Upper lobe of left lung (tissue), 6 donors: ENCODE data around the gene SEC22A. TPM values are rescaled to one million over a fixed set of nuclear protein-coding genes. Genes with fewer than 3 reads are reported as not detected.
A peak's percentile ranks its signal among the peaks of the same experiment; 100 is the strongest.

ENCODE experiments used
- ATAC-seq, 2 donors: fragments of 200-7000 bp; cut with Tn5 transposase; one replicate each; pipeline ENCODE4 v1.9.1; 2022; ENCODE audit warnings: mild to moderate bottlenecking in 2 of 2, moderate library complexity in 2 of 2; ENCODE audit not compliant: low FRiP score in 2 of 2
- DNase-seq, 2 donors: peaks; one replicate each; pipeline ENCODE4 v3.0.0-alpha.2; 2019 to 2020
- H3K27ac ChIP-seq, 4 donors: fragments of 200-600 bp; sonication (generic); one replicate each; pipeline ENCODE4 v1.5.1; 2016 to 2019
- H3K27me3 ChIP-seq, 4 donors: fragments of 200-600 bp; sonication (generic); one replicate each; pipeline ENCODE4 v1.5.1; 2017 to 2019
- H3K36me3 ChIP-seq, 4 donors: fragments of 200-600 bp; sonication (generic); one replicate each; pipeline ENCODE4 v1.5.1; 2016 to 2019
- H3K4me1 ChIP-seq, 4 donors: fragments of 200-600 bp; sonication (generic); one replicate each; pipeline ENCODE4 v1.5.1; 2018 to 2019
- H3K4me3 ChIP-seq, 4 donors: fragments of 200-600 bp; sonication (generic); one replicate each; pipeline ENCODE4 v1.5.1; 2017 to 2019; ENCODE audit warnings: mild to moderate bottlenecking in 2 of 4, moderate library complexity in 1 of 4
- H3K9me3 ChIP-seq, 4 donors: fragments of 200-600 bp; sonication (generic); one replicate each; pipeline ENCODE4 v1.5.1; 2018 to 2019
- EP300 ChIP-seq, 4 donors: sonication (generic); formaldehyde crosslinking; IDR thresholded peaks; one replicate each; pipeline ENCODE4 v1.5.1; 2017; ENCODE audit warnings: antibody characterized with exemption in 4 of 4, control low read depth in 2 of 4
- POLR2A ChIP-seq, 4 donors: fragments of 450-650 bp; IDR thresholded peaks; one replicate each; pipeline ENCODE4 v1.5.1; 2016 to 2017; ENCODE audit warnings: antibody characterized with exemption in 4 of 4, mild to moderate bottlenecking in 2 of 4
- POLR2AphosphoS5 ChIP-seq, 2 donors: sonication (generic); formaldehyde crosslinking; IDR thresholded peaks; one replicate each; pipeline ENCODE4 v1.5.1; 2017; ENCODE audit warnings: antibody characterized with exemption in 2 of 2
- WGBS, 2 donors: methylation state at CpG; one replicate each; pipeline ENCODE4 v1.1.5; 2017 to 2018; 5-methylcytosine and 5-hydroxymethylcytosine counted together
- total RNA-seq, 6 donors: library from RNA; depleted of rRNA in 4 of 6; stranded (reverse); fragments of >200 nt in 4 of 6; gene quantifications; one replicate each; pipeline versions ENCODE4 v1.1.0 to v1.2.1, GENCODE V29; 2016 to 2021
- TF ChIP-seq, protein P1 (sequence below), 6 experiments: fragments of 450-650 bp in 4 of 6; fragments of 200-600 bp in 2 of 6; sonication (generic) in 2 of 6; IDR thresholded peaks; one replicate each; pipeline ENCODE4 v1.5.1; 2016 to 2019; ENCODE audit warnings: antibody characterized with exemption in 6 of 6
- donor health status: DM: no; HTN: no; CAD: no; lungs with moderate emphysema.
- donor health status: DM: no; HTN: yes; CAD: no; lungs with severe emphysema.

SEC22A gene, protein sequence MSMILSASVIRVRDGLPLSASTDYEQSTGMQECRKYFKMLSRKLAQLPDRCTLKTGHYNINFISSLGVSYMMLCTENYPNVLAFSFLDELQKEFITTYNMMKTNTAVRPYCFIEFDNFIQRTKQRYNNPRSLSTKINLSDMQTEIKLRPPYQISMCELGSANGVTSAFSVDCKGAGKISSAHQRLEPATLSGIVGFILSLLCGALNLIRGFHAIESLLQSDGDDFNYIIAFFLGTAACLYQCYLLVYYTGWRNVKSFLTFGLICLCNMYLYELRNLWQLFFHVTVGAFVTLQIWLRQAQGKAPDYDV
- total RNA-seq: 10 to 100 TPM in 5 of 6 donors, 1 to 10 TPM in 1; 5.5 to 22.5 (median 12.3) TPM

DNA sequence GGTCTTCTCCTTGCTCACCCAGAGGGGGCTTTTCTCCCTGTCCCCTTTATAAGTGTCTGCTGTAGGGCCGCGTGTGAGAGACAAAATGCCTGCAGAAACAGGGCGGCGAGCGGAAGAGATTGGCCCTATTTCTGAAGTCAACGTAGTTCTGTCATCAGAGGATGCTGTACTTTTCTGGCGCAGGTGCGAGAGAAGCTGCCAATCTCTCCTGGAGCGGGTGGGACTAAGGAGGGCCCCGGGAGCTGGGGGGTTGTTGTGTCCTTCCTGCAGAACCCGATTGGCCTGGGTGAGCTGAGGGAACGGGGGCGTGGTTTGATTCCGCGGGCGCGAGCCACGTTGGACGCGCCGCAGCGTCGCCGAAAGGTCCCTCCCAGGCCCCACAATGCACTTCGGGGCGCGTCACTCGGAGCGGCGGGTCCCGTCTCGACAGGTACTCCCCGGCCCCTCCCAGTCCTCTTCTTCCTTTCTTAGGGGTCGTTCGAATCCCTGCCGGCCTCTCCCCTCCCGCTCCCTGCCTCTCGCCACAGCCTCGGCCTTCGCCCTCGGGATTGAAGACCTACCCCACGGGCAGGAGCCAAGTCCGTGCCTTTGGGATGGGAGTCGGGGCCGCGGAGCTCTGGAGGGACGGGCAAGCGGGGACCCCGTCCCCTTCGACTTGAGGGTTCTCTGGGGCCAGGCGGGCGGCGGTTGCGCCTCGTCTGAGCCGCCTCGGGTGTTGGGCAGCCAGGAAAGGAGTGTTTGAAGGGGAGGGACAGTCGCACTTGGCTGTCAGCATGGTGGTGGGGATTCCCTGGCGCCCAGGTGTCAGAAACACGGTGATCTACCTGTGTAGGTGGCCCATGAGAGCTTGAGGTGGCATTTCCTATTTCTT lies at the start of gene SEC22A:
TSS of gene SEC22A (plus strand) at position 387 of the 871 bp plus-strand sequence. CDS start 7,275 bp downstream, outside the sequence.
- WGBS, 2 donors: 0% methylated on average over 42 to 60 of the region's 60 CpGs
- TF ChIP-seq EP300 (IDR thresholded peaks at IDR 0.05): no peak
- TF ChIP-seq POLR2A (IDR thresholded peaks at IDR 0.05): peak in 3 of 4 donors; percentile 61 to 84 (median 62)
- peak; percentile 83 to 94 for TF ChIP-seq POLR2AphosphoS5 (IDR thresholded peaks at IDR 0.05)
- TF ChIP-seq, protein P1, sequence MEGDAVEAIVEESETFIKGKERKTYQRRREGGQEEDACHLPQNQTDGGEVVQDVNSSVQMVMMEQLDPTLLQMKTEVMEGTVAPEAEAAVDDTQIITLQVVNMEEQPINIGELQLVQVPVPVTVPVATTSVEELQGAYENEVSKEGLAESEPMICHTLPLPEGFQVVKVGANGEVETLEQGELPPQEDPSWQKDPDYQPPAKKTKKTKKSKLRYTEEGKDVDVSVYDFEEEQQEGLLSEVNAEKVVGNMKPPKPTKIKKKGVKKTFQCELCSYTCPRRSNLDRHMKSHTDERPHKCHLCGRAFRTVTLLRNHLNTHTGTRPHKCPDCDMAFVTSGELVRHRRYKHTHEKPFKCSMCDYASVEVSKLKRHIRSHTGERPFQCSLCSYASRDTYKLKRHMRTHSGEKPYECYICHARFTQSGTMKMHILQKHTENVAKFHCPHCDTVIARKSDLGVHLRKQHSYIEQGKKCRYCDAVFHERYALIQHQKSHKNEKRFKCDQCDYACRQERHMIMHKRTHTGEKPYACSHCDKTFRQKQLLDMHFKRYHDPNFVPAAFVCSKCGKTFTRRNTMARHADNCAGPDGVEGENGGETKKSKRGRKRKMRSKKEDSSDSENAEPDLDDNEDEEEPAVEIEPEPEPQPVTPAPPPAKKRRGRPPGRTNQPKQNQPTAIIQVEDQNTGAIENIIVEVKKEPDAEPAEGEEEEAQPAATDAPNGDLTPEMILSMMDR (IDR thresholded peaks at IDR 0.05): no peak
- Histone ChIP-seq H3K27ac (peak within 1 kb of the TSS; percentile 86 to 93 (median 92)), H3K36me3 (no peaks in the 10 kb centered on the region), H3K27me3 (no peaks in the 10 kb centered on the region), H3K4me1 (peaks cover 3 to 9% (median 7%) of the 10 kb centered on the region in 4 donors), H3K4me3 (peak within 1 kb of the TSS; percentile 77 to 96 (median 90)), H3K9me3 (no peaks in the 10 kb centered on the region)
- DNase-seq (peak; percentile 96 to 97), ATAC-seq (peak; percentile 99 to 100)

DNA sequence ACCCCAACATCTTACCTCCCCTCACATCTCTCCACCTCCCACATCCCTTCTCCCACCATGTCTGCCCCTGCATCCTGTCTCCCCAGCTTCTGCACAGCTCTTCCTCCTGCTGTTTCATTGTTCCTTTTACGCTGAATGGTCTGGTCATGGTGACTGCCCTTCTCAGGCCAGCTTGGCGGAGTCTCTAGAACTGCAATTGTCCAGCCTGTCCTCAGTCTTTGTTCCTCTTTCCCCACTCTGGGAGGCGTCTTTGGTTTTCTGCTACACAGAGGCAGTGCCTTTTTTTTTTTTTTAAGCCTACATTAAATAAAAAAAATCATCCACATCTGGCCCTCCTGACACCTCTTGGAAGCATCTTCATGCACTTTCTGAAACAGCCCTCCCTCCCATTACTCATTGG lies 49.1 kb upstream of the SEC22A start:
- DNase-seq (no peak), ATAC-seq (peak in 1 of 2 donors; percentile 34)
- 81 to 90% methylated on average over 3 of the region's 3 CpGs for WGBS, 2 donors
- Histone ChIP-seq H3K4me1 (peaks cover 5 to 32% (median 24%) of the 10 kb centered on the region in 4 donors), H3K27me3 (no peaks in the 10 kb centered on the region), H3K4me3 (no peak overlapping the region), H3K9me3 (no peaks in the 10 kb centered on the region), H3K36me3 (peaks cover 0 to 78% (median 40%) of the 10 kb centered on the region in 4 donors), H3K27ac (no peak overlapping the region)
- TF ChIP-seq EP300 (IDR thresholded peaks at IDR 0.05): no peak
- TF ChIP-seq POLR2AphosphoS5 (IDR thresholded peaks at IDR 0.05): no peak
- TF ChIP-seq, protein P1 (IDR thresholded peaks at IDR 0.05): no peak
- TF ChIP-seq POLR2A (IDR thresholded peaks at IDR 0.05): no peak

DNA sequence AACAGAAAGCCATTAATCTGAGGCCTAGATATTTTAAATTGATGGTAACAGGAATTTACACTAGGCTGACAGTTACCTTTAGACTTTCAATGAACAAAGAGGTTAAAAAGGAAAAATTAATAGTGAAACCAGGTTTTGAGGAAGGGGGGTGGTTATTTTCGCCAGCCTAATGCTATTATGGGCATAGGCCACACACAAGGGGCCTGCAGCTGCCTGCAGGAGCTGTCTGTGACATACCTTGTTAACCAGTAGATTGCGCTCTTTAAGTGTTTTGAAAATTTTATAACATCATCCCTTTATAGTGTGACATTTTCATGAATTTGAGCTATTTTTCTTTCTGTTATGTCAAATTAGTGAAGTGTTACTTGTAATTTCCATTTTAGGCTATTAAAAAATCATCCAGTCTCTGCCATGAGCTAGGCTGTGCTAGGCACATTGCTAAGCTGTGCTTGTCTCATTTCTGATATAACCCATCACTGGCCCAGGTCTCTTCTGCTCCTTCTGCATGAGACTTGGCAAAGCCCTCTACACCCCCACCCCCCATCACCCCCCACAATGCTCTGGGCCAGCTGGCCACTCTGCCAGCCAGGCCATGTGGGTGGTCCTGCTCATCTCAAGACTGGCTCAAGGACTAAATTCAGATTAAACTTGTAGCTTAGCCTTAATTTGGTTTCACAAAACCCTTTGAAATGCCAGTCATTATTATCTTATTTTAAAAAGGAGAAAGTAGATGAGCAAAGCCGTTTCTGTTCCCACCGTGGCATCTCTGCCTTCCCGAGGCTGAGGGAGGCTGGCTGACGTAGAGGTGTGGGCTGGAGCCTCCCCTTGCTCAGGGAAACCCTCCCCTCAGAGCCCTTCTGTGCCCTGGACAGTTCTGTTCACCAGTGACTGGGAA lies 48.4 kb upstream of the SEC22A start:
- ATAC-seq: no peak
- Histone ChIP-seq H3K27me3 (no peaks in the 10 kb centered on the region), H3K36me3 (peaks cover 0 to 76% (median 39%) of the 10 kb centered on the region in 4 donors), H3K4me3 (no peak overlapping the region), H3K27ac (peak overlapping the region in 2 of 4 donors; percentile 11 to 30), H3K9me3 (no peaks in the 10 kb centered on the region), H3K4me1 (peaks cover 5 to 31% (median 25%) of the 10 kb centered on the region in 4 donors)
- DNase-seq: peak in 1 of 2 donors; percentile 23
- WGBS, 2 donors: 89 to 93% methylated on average over 6 of the region's 6 CpGs
- TF ChIP-seq EP300 (IDR thresholded peaks at IDR 0.05): no peak
- TF ChIP-seq POLR2A (IDR thresholded peaks at IDR 0.05): no peak

DNA sequence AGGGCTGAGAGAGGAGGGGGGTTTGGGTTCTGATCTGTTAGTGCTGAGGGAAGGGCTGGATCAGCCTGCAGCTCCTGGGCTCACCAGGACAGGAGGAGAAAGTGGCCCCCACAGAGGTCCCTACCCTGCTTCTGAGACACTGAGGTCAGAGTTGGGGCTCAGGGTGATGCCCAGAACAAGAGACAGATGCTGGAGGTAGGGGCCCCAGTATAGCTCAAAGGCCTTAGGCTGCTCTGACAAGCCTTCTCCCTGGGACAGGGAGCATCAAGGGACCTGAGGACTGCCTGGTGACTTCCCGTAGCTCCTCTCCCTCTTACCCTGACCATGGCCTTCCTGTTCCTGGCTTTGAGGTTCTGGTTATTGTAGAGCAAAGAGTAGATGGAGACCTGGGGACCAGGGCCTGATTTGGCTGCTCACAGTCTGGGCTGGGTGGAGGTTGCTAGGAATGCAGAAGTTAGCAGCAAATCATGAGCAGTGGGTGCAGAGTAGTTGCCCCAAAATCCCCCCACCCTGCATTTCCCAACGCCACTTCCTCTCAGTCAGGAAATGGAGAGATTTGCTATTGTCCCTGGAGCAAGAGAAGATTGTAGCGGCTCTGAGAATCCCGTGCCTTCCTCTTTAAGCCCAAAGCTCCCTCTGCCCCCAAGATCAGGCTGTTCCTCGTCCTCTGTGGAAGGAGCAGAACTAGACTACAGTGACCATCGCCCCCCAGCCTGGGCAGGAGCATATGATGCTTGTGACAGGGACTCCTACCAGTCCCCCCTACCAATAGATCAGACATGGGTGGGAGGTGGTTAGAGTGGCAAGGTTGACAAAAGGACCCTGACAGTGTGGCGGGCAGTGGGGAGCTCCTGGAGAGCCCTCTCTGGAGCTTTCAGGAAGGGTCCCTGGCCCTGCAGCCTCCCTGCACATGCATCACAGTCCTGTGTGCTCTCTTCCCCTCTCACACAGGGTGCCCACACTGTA lies 47.4 kb upstream of the SEC22A start:
- DNase-seq: no peak
- TF ChIP-seq, protein P1 (IDR thresholded peaks at IDR 0.05): no peak
- TF ChIP-seq POLR2A (IDR thresholded peaks at IDR 0.05): no peak
- TF ChIP-seq EP300 (IDR thresholded peaks at IDR 0.05): no peak
- TF ChIP-seq POLR2AphosphoS5 (IDR thresholded peaks at IDR 0.05): no peak
- WGBS, 2 donors: 69 to 72% methylated on average over 7 of the region's 7 CpGs
- no peaks in the 10 kb centered on the region for H3K27me3 ChIP-seq
- peaks cover 5 to 29% (median 25%) of the 10 kb centered on the region in 4 donors for H3K4me1 ChIP-seq
- ATAC-seq: peak in 1 of 2 donors; percentile 21
- H3K27ac ChIP-seq: peak overlapping the region in 2 of 4 donors; percentile 30 to 40
- no peaks in the 10 kb centered on the region for H3K9me3 ChIP-seq
- H3K4me3 ChIP-seq: no peak overlapping the region
- H3K36me3 ChIP-seq: peaks cover 0 to 78% (median 39%) of the 10 kb centered on the region in 4 donors
